GM23338 (cell line): ENCODE results near the gene MRAP. TPM values are rescaled to one million over a fixed set of nuclear protein-coding genes. Genes with fewer than 3 reads are reported as not detected.

Experiments
- ATAC-seq: fragments of 200-7000 bp; cut with Tn5 transposase; 3 replicates; pipeline ENCODE4 v1.9.1; 2020
- DNase-seq: peaks from one replicate; pipeline ENCODE4 v3.0.0-alpha.2; 2015; ENCODE audit warnings: low spot score
- H2AFZ ChIP-seq: fragments of 200-600 bp; sonication (generic); 2 replicates; pipeline ENCODE4 v1.8.0; 2016; ENCODE audit warnings: antibody characterized with exemption, mild to moderate bottlenecking, moderate library complexity
- H3F3A ChIP-seq: fragments of 200-600 bp; sonication (generic); replicated peaks from 2 replicates; pipeline ENCODE4 v1.8.0; 2017; ENCODE audit warnings: antibody characterized with exemption, mixed run types, low read depth
- H3K27ac ChIP-seq: fragments of 200-600 bp; sonication (generic); 2 replicates; pipeline ENCODE4 v1.6.1; 2016; ENCODE audit warnings: low read depth
- H3K27me3 ChIP-seq: fragments of 200-600 bp; sonication (generic); 2 replicates; pipeline ENCODE4 v1.8.0; 2016; ENCODE audit warnings: mild to moderate bottlenecking, mixed run types, moderate library complexity; ENCODE audit not compliant: insufficient read depth
- H3K36me3 ChIP-seq: fragments of 200-600 bp; sonication (generic); 2 replicates; pipeline ENCODE4 v1.8.0; 2016; ENCODE audit warnings: mild to moderate bottlenecking; ENCODE audit not compliant: insufficient read depth
- H3K4me1 ChIP-seq: fragments of 200-600 bp; sonication (generic); 2 replicates; pipeline ENCODE4 v1.8.0; 2016; ENCODE audit warnings: mild to moderate bottlenecking, moderate library complexity; ENCODE audit not compliant: insufficient read depth
- H3K4me2 ChIP-seq: fragments of 200-600 bp; sonication (generic); 2 replicates; pipeline ENCODE4 v1.7.1; 2017; ENCODE audit warnings: mixed run types
- H3K4me3 ChIP-seq: fragments of 200-600 bp; sonication (generic); 2 replicates; pipeline ENCODE4 v1.6.1; 2016; ENCODE audit warnings: mixed run types
- H3K79me2 ChIP-seq: fragments of 200-600 bp; sonication (generic); replicated peaks from 2 replicates; pipeline ENCODE4 v1.8.0; 2017; ENCODE audit warnings: mild to moderate bottlenecking; ENCODE audit not compliant: insufficient read depth
- H3K9me2 ChIP-seq: fragments of 200-600 bp; sonication (generic); 2 replicates; pipeline ENCODE4 v1.8.0; 2017; ENCODE audit not compliant: insufficient read depth
- H4K20me1 ChIP-seq: fragments of 200-600 bp; sonication (generic); replicated peaks from 2 replicates; pipeline ENCODE4 v1.8.0; 2017; ENCODE audit warnings: mild to moderate bottlenecking; ENCODE audit not compliant: insufficient read depth
- H3K27ac Mint-ChIP-seq: 2 replicates; pipeline ENCODE4 v1.8.0; 2020; ENCODE audit warnings: inconsistent platforms, mild to moderate bottlenecking, moderate library complexity, mixed read lengths
- H3K27me3 Mint-ChIP-seq: 3 replicates; pipeline ENCODE4 v1.8.0; 2022; ENCODE audit warnings: low read depth, mild to moderate bottlenecking, moderate library complexity, mixed read lengths, inconsistent platforms; ENCODE audit not compliant: insufficient read depth, poor library complexity
- H3K36me3 Mint-ChIP-seq: 3 replicates; pipeline ENCODE4 v1.8.0; 2021; ENCODE audit warnings: low read depth, mild to moderate bottlenecking, inconsistent platforms, moderate library complexity, mixed read lengths
- H3K4me1 Mint-ChIP-seq: 3 replicates; pipeline ENCODE4 v1.8.0; 2020; ENCODE audit warnings: mild to moderate bottlenecking, inconsistent platforms, mixed read lengths
- H3K4me3 Mint-ChIP-seq: 3 replicates; pipeline ENCODE4 v1.8.0; 2021; ENCODE audit warnings: moderate library complexity, mild to moderate bottlenecking, inconsistent platforms, mixed read lengths
- H3K9me3 Mint-ChIP-seq: 3 replicates; pipeline ENCODE4 v1.8.0; 2020; ENCODE audit warnings: moderate library complexity, mild to moderate bottlenecking, inconsistent platforms, mixed read lengths
- CREB1 ChIP-seq: fragments of 250-450 bp; sonication (Bioruptor Pico); IDR thresholded peaks from 2 replicates; pipeline ENCODE4 v1.5.0; 2020; ENCODE audit warnings: low read depth, mild to moderate bottlenecking, moderate library complexity
- ETS1 ChIP-seq: IDR thresholded peaks from 2 replicates; pipeline ENCODE4 v1.6.1; 2016; ENCODE audit warnings: antibody characterized with exemption
- EZH2 ChIP-seq: fragments of 200-600 bp; sonication (generic); IDR thresholded peaks from one replicate; pipeline ENCODE4 v1.8.0; 2017; ENCODE audit warnings: antibody characterized with exemption, mild to moderate bottlenecking, low read depth; ENCODE audit not compliant: unreplicated experiment
- EZH2phosphoT487 ChIP-seq: fragments of 200-600 bp; sonication (generic); IDR thresholded peaks from one replicate; pipeline ENCODE4 v1.8.1; 2018; ENCODE audit warnings: antibody characterized with exemption; ENCODE audit not compliant: unreplicated experiment
- JUNB ChIP-seq: IDR thresholded peaks from one replicate; pipeline ENCODE4 v1.6.1; 2016; ENCODE audit warnings: antibody characterized with exemption; ENCODE audit not compliant: unreplicated experiment
- POLR2AphosphoS5 ChIP-seq: IDR thresholded peaks from 2 replicates; pipeline ENCODE4 v1.6.1; 2016; ENCODE audit warnings: antibody characterized with exemption, low read depth
- STAT1 ChIP-seq: IDR thresholded peaks from one replicate; pipeline ENCODE4 v1.6.1; 2016; ENCODE audit warnings: antibody characterized with exemption; ENCODE audit not compliant: unreplicated experiment
- ZNF114 ChIP-seq: fragments of 250-450 bp; sonication (Bioruptor Pico); IDR thresholded peaks from 2 replicates; pipeline ENCODE4 v1.5.0; 2020; ENCODE audit warnings: mild to moderate bottlenecking, moderate library complexity
- ZNF331 ChIP-seq: fragments of 250-450 bp; sonication (Bioruptor Pico); IDR thresholded peaks from 2 replicates; pipeline ENCODE4 v1.5.0; 2020; ENCODE audit warnings: low read depth, mild to moderate bottlenecking, moderate library complexity
- polyA plus RNA-seq: library from polyadenylated mRNA; unstranded; fragments of >200 nt; fragmentation: Nextera tagmentation; extraction: Ambion mirVana; gene quantifications from 2 replicates; pipeline ENCODE4 v1.2.1, GENCODE V29; 2016
- total RNA-seq: library from RNA; depleted of rRNA; stranded (reverse); fragments of >200 nt; shearing (Covaris generic); gene quantifications from 2 replicates; pipeline ENCODE4 v1.2.3, GENCODE V29; 2014
- TF ChIP-seq, protein P1 (sequence below): IDR thresholded peaks from one replicate; pipeline ENCODE4 v1.6.1; 2018; ENCODE audit warnings: antibody characterized with exemption; ENCODE audit not compliant: unreplicated experiment
- TF ChIP-seq, protein P2 (sequence below), 2 experiments: fragments of 200-600 bp in 1 of 2; sonication (generic) in 1 of 2; conservative IDR thresholded peaks; 2 replicates each; pipeline versions ENCODE4 v1.5.1 to v1.6.1; 2016 to 2017; ENCODE audit warnings: antibody characterized with exemption in 2 of 2, low read depth in 2 of 2, mild to moderate bottlenecking in 2 of 2, moderate library complexity in 1 of 2

The MRAP gene
- total and polyA plus RNA-seq, 2 experiments from 2014 or later = 0.78 TPM; not detected in 1

- TF ChIP-seq, protein P1, sequence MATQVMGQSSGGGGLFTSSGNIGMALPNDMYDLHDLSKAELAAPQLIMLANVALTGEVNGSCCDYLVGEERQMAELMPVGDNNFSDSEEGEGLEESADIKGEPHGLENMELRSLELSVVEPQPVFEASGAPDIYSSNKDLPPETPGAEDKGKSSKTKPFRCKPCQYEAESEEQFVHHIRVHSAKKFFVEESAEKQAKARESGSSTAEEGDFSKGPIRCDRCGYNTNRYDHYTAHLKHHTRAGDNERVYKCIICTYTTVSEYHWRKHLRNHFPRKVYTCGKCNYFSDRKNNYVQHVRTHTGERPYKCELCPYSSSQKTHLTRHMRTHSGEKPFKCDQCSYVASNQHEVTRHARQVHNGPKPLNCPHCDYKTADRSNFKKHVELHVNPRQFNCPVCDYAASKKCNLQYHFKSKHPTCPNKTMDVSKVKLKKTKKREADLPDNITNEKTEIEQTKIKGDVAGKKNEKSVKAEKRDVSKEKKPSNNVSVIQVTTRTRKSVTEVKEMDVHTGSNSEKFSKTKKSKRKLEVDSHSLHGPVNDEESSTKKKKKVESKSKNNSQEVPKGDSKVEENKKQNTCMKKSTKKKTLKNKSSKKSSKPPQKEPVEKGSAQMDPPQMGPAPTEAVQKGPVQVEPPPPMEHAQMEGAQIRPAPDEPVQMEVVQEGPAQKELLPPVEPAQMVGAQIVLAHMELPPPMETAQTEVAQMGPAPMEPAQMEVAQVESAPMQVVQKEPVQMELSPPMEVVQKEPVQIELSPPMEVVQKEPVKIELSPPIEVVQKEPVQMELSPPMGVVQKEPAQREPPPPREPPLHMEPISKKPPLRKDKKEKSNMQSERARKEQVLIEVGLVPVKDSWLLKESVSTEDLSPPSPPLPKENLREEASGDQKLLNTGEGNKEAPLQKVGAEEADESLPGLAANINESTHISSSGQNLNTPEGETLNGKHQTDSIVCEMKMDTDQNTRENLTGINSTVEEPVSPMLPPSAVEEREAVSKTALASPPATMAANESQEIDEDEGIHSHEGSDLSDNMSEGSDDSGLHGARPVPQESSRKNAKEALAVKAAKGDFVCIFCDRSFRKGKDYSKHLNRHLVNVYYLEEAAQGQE = no peak
- TF ChIP-seq STAT1 (no peak), CREB1 (CRISPR knock-in tag) (no peak), EZH2phosphoT487 (no peak), JUNB (no peak), ZNF114 (CRISPR knock-in tag) (no peak)
Observed at GRCh38 chr21:32336711-32337110, 38.1 kb downstream of the MRAP start (continued).

DNA sequence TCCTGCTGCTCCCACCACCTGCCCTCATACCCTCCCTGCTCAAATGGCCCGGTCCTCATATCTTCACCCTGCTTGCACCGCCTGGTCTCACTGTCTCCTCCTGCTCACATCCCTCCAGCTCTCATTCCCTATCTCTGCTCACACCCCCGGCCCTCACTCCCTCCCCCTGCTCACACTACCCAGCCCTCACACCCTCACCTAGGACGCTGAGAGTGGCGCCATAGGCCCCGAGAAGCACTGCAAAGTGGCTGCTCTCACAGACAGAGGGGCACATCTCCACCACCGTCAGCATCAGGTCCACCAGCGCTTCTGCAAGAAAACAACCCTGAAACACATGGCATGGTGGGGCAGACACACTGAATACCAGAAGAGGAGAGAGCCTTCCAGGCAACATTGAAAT is 38.6 kb downstream of the MRAP start:
- H2AFZ ChIP-seq = no peak overlapping the region
- H3K36me3 ChIP-seq = peaks cover 37% of the 10 kb centered on the region
- peaks cover 5% of the 10 kb centered on the region for H3K27me3 Mint-ChIP-seq
- H3K79me2 ChIP-seq = no peaks in the 10 kb centered on the region; the same call in 1 of the 2 replicates
- H3K27me3 ChIP-seq = no peaks in the 10 kb centered on the region
- peaks cover 19% of the 10 kb centered on the region for H3K4me1 Mint-ChIP-seq
- H3K27ac Mint-ChIP-seq = peak overlapping the region; percentile 51; the same call in 1 of the 2 replicates
- no peak overlapping the region for H3K27ac ChIP-seq
- no peaks in the 10 kb centered on the region for H3K9me2 ChIP-seq
- no peaks in the 10 kb centered on the region for H3K9me3 Mint-ChIP-seq
- no peak overlapping the region for H3K4me3 Mint-ChIP-seq
- no peak overlapping the region for H3K4me3 ChIP-seq
- H4K20me1 ChIP-seq = peaks cover 7% of the 10 kb centered on the region; the same call in 1 of the 2 replicates
- H3K4me2 ChIP-seq = no peak overlapping the region
- no peaks in the 10 kb centered on the region for H3K4me1 ChIP-seq
- ATAC-seq (no peak), DNase-seq (no peak)
- no peaks in the 10 kb centered on the region for H3F3A ChIP-seq
- peaks cover 82% of the 10 kb centered on the region for H3K36me3 Mint-ChIP-seq
- TF ChIP-seq POLR2AphosphoS5 = no peak
- TF ChIP-seq EZH2phosphoT487 = no peak
- TF ChIP-seq EZH2 = no peak
- TF ChIP-seq CREB1 (CRISPR knock-in tag) = no peak
- TF ChIP-seq, protein P2, sequence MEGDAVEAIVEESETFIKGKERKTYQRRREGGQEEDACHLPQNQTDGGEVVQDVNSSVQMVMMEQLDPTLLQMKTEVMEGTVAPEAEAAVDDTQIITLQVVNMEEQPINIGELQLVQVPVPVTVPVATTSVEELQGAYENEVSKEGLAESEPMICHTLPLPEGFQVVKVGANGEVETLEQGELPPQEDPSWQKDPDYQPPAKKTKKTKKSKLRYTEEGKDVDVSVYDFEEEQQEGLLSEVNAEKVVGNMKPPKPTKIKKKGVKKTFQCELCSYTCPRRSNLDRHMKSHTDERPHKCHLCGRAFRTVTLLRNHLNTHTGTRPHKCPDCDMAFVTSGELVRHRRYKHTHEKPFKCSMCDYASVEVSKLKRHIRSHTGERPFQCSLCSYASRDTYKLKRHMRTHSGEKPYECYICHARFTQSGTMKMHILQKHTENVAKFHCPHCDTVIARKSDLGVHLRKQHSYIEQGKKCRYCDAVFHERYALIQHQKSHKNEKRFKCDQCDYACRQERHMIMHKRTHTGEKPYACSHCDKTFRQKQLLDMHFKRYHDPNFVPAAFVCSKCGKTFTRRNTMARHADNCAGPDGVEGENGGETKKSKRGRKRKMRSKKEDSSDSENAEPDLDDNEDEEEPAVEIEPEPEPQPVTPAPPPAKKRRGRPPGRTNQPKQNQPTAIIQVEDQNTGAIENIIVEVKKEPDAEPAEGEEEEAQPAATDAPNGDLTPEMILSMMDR (conservative IDR thresholded peaks at IDR 0.05; ENCODE audit: low read depth in 2 of 2) = no peak
- no peak for TF ChIP-seq ZNF331
- TF ChIP-seq ZNF114 (CRISPR knock-in tag) = no peak
- TF ChIP-seq, protein P1 = no peak
- no peak for TF ChIP-seq ETS1
